GDM1 (cell line): Measurements from ENCODE around the gene CACNA1S.

Experiments
- DNase-seq: peaks from one replicate; lab custom pipeline; 2025; lab: John Stamatoyannopoulos, UW

CACNA1S gene

DNA sequence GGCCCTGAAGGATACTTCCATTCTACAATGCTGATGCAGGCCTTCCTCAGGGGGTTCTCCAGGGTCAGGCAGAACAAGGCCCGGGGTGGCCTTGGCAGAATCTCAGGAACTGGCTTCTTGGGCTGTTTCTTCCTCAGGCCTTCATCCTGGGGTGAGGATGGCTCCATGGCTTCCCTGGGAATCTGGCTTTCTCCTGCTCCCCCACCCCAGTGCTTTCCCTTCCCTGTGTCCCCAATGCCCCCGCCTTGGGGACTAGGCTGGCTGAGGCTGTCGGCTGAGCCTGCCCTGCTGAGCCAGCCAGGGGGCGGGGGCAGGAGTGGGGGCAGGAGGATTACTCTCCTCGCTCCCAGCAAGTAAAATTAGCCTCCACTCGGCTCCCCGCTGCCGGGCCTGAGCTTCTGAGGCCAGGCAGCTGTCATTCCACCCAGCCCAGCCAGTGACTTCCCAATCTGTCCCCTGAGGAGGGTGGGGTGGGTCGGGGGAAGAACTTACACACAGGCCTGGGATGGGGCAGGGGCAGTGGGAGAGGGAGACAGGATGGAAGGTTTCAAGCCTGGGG, at the start of gene CACNA1S:
CACNA1S (minus strand) TSS at position 254 of the 559 bp plus-strand sequence; CDS start at position 167, 87 bp downstream.
- DNase-seq = no peak

DNA sequence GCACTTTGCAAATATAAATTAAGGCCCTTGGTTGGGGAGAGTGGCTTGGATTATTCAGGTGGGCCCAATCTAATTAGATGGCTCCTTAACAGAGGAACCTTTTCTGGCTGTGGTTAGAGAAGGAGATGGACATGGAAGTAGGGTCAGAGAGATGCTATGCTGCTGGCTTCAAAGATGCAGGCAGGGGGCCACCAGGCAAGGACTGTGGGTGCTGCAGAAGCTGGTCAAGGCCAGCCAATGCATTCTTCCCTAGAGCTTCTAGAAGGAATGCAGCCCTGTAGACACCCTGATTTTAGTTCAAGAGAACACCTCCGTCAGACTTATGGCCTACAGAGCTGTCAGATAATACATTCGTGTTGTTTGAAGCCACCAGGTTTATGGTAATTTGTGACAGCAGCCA, 45.7 kb upstream of the CACNA1S start:
- DNase-seq = no peak

- no peak for DNase-seq
Measured at GRCh38 chr1:201156819-201157218, 44.6 kb upstream of the CACNA1S start.

DNA sequence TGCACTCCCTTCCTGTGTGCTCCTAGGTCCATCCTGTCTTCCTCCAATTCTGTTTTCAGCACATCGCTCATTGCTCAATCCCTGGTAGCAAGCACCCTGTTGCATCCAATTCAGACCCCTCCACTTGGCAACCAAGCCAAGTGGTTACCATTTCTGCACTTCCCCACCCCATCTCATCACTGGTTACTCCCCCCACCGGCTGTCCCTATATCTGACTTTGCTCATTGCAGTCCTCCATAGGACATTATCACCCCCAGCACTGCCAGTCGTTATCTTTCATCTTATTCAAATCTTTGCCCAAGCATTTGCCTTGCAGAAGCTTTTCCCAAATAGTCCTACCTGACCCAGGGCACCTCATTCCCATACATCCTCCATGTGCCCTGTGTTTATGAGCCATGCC, 44.1 kb upstream of the CACNA1S start:
- DNase-seq = no peak

- DNase-seq = no peak
Measured at GRCh38 chr1:201155354-201155753, 43.1 kb upstream of the CACNA1S start.

DNA sequence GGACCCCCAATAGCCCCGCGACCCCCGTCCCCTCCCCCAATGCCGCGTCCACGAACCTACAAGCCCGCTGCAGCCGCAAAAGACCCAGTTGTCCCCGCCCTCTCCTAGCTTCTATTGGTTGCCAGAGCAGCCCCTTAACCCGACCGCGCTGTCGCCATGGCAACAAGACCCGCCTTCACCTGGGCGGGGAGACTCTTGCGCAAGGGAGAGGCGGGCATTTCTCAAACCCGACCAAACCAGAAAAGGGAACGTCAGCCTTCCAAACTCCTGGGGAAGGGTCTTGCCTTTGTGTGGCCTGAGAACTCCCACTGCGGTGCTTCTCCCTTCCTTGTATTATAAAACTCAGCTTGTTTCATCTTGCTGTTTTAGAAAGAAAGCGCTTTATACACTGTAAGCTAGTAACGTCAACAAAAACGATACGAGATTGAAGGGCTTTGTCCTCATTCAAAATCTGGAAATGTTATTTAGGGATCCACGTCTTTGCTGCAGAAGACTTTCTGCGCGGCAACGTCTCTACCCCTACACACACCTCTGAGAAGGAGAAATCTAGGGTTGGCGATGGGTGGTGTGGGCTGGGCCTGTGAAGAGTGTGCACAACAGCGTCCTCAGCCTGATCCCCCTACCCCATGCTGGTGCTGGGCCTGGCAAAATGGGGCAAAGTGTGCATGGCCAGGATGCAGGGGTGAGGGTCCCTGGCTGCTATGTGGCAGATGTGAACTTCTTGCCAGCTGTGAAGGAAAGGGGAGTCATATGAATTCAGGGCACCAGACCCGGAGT, 42.4 kb upstream of the CACNA1S start, which contains the start of gene TMEM9:
TMEM9 (minus strand) TSS at position 86 of the 777 bp plus-strand sequence. CDS start 551 bp downstream, outside the sequence.
- DNase-seq = peak; percentile 93

DNA sequence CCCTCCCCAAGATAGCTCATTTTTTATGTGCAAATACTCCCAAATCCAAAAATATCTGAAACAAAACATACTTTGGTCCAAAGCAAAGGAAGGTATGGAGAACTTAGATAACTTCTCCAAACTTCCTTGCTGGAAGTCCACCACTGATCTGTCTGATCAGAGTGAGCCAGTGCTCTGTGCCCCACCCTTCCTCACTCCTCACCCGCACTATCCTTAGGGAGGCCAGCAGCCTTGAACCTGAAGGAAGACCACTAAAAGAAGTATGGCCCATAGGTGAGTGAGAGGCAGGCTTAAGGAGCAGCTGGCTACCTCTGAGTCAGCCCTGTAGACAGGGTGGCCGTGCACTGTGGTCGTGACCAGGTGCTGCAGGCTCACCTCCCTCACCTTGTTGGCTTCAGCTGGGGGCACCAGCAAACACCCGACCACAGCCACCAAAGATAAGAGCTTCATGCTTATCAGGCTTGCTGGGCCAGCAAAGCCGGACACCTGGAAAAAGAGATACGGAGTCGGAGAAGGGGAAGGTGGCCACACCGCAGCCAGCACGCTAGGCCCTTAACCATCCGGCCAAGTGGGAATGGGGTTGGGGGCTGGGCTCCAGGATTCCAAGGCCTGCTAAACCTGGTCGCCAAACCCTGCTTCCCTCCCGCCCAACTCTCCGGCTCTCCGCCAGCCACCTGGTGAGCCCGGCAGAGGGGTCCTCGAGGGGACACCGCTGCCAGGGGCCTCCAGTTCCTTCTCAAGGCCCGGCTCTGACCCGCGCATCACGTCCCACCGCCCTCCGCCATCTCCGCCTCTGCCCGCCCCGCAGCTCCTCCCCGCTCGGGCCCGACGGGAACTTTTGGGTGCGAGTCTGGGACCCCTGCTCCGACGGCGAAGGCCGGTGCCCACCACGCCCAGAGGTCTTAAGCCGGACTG, 41.5 kb upstream of the CACNA1S start:
- DNase-seq = peak; percentile 63

DNA sequence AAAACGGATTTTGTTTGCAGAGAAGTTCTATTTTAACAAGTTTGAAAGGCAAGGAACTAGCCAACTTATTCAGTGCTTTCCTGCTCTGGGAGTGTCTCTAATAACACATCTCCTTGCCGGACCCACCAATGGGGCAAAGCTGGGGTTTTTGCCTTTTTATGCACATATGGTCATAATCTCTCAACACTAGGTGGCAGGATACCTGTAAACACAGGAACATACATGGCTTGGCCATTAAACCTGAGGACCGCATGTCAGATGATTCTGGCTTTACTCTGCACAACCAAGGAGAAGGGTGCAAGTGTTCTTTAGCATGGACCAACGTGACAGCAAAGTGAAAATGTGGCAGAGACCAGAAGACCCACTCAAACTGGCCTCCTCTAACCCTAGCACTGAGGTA, 37.2 kb upstream of the CACNA1S start:
- no peak for DNase-seq

GRCh38 chr1:201147396-201148015, 35.3 kb upstream of the CACNA1S start:
- DNase-seq = no peak

- DNase-seq = no peak
Measured at GRCh38 chr1:201146626-201147390, 34.6 kb upstream of the CACNA1S start.

DNA sequence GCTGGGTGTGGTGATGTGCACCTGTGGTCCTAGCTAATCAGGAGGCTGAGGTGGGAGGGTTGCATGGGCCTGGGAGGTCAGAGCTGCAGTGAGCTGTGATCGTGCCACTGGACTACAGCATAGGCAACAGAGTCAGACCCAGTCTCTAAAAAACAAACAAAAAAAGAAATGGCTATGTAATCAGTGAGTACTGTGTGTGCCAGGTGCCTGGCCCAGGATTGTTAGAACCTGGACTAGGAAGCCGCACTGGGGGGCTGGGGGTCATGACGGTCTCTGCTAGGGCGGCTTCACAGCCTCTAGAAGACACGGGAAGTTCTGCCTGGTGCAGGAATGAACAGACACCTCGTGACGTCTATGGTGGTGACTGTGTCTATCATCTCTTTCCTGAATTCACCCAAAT, 33.6 kb upstream of the CACNA1S start:
- DNase-seq = no peak

GRCh38 chr1:201145132-201145531, 32.9 kb upstream of the CACNA1S start:
- no peak for DNase-seq

- DNase-seq = no peak
Measured at GRCh38 chr1:201144701-201145100, 32.5 kb upstream of the CACNA1S start.

GRCh38 chr1:201143726-201144635, 31.8 kb upstream of the CACNA1S start:
- no peak for DNase-seq

GRCh38 chr1:201142849-201143725, 30.9 kb upstream of the CACNA1S start:
- no peak for DNase-seq

GRCh38 chr1:201142011-201142848, 30.0 kb upstream of the CACNA1S start:
- no peak for DNase-seq

GRCh38 chr1:201141418-201141817, 29.2 kb upstream of the CACNA1S start:
- no peak for DNase-seq

DNA sequence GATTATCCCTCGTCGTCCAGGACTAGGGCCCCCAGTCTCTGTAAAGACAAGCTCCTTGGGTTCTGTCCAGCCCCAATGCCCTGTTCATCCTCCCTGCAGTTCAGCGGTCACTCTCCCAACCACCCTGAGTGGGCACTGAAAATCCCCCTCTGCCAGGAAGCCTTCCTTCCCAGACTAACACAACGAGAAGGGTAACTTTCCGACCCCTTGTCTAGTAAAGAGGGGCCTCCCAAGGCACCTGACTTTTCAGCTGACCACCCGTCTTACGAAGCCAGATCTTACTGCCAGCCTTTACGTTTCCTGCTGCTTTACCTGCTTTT, 28.7 kb upstream of the CACNA1S start:
- DNase-seq = no peak
